Measurements from ENCODE around the gene CASKIN1.

DNA sequence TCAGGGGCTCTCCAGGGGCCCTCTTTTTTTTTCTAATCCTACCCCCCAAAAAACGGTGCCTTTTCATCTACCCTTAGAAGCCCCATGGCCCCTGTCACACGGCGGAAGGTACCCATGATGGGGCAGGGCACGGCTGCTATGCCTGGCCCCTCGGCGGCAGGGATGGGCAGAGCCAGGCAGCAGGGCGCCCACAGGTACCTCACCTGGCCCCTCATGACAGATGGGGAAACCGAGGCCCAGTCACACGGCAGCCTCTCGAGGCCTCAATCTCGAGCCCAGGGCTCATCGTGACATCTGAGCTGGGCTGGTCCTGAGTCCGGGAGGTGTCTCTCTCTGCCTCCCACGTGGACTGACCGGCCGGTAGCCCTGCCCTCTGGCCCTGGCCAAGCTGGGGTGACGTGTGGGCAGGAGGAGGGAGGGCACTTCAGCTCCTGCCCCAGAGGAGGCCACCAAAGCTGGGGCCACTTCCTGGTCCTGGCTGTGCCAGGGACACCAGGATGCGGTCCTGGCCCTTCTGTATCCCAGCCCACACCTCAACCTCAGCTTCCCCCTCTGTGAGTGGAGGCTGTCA, 29.3 kb downstream of the CASKIN1 start:
- TF ChIP-seq EZH2phosphoT487 (IDR thresholded peaks at IDR 0.05): no peak
- TF ChIP-seq, protein P1, sequence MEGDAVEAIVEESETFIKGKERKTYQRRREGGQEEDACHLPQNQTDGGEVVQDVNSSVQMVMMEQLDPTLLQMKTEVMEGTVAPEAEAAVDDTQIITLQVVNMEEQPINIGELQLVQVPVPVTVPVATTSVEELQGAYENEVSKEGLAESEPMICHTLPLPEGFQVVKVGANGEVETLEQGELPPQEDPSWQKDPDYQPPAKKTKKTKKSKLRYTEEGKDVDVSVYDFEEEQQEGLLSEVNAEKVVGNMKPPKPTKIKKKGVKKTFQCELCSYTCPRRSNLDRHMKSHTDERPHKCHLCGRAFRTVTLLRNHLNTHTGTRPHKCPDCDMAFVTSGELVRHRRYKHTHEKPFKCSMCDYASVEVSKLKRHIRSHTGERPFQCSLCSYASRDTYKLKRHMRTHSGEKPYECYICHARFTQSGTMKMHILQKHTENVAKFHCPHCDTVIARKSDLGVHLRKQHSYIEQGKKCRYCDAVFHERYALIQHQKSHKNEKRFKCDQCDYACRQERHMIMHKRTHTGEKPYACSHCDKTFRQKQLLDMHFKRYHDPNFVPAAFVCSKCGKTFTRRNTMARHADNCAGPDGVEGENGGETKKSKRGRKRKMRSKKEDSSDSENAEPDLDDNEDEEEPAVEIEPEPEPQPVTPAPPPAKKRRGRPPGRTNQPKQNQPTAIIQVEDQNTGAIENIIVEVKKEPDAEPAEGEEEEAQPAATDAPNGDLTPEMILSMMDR (IDR thresholded peaks at IDR 0.05): no peak
- no peak for TF ChIP-seq EZH2 (IDR thresholded peaks at IDR 0.05)

Data from neural progenitor cell (in vitro differentiated cells).